GM11168 (cell line): ENCODE measurements around the gene RNF166.
"Not testable (repeated sequence)": the region's sequence is repeated elsewhere in the genome, so short reads cannot be mapped to it uniquely, and the experiment has no call there.

ENCODE experiments used
- in situ Hi-C: fragments of 300-500 bp; cut with MboI; formaldehyde crosslinking; loops from one replicate; pipeline ENCODE4 v1.12.0; 2022; ENCODE audit warnings: low sequenced_read_pairs; ENCODE audit not compliant: unreplicated experiment

RNF166 gene

DNA sequence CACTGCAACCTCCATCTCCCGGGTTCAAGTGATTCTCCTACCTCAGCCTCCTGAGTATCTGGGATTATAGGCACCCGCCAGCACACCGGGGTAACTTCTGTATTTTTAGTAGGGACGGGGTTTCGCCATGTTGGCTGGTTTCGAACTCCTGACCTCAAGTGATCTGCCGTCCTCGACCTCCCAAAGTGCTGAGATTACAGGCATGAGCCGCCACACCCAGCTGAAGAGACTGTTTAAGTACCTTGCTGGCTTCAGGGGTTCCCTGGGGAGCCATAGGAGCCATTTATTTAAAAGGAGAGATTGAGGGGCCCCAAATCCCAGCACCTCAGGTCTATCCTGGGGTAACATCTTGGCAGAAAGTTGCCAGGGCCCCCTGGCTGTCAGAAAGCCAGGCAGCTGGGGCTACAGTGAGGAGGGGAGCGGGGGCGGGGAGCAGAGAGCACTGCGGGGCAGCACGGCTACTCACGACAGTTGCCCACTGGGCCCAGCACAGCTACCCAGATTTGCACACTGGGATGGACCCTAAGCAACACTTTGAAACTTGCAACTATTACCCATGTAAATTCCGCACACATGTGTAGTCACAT lies 21.5 kb downstream of the RNF166 start:
- in situ Hi-C loops = no loop called here

DNA sequence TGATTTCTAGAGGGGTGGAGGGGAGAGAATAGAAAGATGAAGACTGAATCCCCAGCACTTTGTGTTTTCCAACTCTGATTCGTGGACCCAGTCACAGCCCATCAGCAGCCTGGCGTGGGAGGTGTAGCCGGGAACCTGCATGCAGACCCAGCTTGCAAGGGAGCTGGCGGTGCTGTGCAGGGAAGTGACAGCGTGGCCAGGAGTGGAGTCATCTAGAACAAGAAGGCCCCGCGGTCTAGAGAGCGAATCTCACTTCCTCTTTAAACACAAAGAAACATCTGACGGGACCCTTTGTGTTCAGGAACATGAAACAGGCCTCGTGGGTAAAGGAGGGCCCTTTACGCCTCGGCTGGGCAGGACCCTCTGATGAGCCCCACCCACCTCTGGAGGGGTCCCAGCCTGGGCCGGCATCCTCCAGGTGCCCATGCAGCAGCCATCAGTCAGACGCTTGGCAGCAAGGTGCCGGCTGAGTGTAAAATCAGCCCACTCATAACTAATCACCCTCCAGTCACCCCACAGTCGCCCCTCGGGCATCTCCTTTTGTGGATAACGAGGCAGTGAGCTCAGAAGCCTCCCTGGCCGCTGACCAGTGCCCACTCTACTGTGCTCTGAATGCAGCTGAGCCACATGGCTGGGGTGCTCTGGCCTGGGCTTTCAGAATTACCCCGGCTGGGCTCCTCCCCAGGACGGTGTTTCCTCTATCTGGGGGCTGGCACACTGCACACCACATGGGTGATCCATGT lies 24.3 kb downstream of the RNF166 start:
- in situ Hi-C loops = no loop called here

- in situ Hi-C loops = no loop called here
Measured at GRCh38 chr16:88681084-88681680, 25.0 kb downstream of the RNF166 start.

DNA sequence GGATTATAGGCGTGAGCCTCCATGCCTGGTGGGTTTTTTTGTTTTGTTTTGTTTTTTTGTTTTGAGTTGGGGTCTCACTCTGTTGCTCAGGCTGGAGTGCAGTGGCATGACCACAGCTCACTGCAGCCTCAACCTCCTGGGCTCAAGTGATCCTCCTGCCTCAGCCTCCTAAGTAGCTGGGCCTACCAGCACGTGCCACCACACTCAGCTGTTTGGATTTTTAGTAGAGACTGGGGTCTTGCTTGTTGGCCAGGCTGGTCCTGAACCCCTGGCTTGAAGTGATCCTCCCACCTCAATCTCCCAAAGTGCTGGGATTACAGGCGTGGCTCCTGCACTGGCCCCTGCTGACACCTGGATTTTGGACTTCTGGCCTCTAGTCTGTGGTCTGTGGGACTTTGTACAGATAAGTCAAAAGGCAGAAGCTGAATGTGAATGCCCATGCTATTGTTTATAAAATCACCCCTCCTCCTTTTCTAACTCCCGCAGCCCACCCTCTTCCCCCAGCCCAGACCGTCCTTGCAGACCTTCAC lies 25.6 kb downstream of the RNF166 start:
- in situ Hi-C loops = no loop called here

GRCh38 chr16:88678224-88678979 lies 27.8 kb downstream of the RNF166 start:
- in situ Hi-C loops = no loop called here

GRCh38 chr16:88677721-88678120 lies 28.5 kb downstream of the RNF166 start:
- in situ Hi-C loops = no loop called here

GRCh38 chr16:88676502-88677242 lies 29.5 kb downstream of the RNF166 start:
- in situ Hi-C loops = no loop called here

DNA sequence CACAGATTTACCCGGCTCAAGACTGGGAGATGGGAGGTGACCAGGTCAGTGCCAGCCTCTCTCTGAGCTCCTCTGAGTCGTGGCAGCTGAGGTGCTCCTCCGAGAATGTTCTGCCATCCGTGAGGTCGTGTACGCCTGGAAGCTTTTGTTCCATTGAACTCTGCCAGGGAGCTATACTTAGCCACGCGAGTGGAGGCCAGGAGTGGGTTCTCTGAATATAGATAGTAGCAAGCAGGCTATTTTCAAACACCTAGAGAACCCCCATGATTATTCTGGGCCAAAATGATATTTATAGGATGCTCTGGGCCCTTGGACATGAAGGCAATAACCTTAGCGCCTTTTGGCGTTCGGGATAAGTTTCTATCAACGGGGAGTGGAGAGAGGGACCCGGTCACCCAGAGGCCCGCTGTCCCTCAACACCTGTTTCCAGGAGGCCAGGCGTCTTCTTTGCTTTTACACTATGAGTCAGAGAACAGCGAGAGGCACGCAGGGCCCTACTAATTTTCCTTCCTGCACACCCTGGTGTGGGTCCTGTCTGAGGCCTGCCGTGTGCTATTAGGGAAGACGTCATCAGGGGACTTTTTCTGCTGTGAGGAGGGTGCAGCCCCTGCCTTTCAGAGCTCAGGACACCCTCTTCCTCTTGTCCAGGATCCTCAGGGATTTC lies 32.4 kb downstream of the RNF166 start:
- in situ Hi-C loops = no loop called here

DNA sequence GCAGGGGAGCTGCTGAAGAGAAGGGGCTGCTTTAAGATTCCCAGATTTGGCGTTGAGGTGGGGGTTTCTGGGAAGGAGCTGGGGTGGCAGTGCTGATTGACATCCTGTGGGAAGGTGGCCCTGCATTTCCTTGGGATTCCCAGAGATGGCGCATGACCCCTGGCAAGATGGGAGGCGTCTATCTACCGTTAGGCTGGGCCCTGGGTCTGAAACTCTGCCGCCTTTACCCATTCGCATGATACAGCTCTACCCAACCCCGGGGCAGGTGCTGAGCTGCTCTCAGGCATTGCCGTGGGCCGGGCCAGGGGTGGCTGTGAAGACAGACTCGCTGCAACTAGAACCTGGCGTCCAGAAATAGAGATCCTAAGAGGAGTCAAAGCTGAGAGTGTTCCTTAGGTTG lies 33.4 kb downstream of the RNF166 start:
- in situ Hi-C loops = no loop called here

DNA sequence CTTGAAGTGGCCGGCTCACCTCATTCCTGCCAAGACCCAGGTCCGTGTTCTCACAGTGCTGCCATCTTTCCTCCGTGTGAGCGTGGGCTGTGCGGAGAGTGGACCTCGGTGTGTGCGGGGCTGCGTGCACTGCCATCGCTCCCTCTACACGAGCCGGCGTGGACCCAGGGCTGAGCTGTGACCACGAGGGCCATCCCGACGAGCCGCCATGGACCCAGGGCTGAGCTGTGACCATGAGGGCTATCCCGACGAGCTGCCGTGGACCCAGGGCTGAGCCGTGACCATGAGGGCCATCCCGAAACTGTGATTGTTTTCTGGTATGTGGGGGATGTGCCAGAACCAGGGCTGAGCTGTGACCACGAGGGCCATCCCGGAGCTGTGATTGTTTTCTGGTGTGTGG lies 34.4 kb downstream of the RNF166 start:
- in situ Hi-C loops = no loop called here

- in situ Hi-C loops = no loop called here
Measured at GRCh38 chr16:88669980-88670379, 36.2 kb downstream of the RNF166 start.

DNA sequence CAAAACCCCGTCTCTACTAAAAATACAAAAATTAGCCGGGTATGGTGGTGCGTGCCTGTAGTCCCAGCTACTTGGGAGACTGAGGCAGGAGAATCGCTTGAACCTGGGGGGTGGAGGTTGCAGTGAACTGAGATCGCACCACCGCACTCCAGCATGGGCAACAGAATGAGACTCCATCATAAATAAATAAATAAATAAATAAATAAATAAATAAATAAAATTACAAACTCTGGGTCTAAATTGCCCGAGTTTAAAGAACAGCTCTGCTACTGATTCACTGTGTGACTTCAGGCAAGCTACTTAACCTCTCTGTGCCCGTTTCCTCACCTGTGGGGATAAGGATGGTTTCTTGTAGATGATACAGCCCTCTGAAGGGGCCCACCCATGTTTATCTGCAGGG lies 36.7 kb downstream of the RNF166 start:
- in situ Hi-C loops = not testable (repeated sequence)

GRCh38 chr16:88667461-88667860 lies 38.7 kb downstream of the RNF166 start:
- in situ Hi-C loops = no loop called here

GRCh38 chr16:88665570-88665969 lies 40.6 kb downstream of the RNF166 start:
- in situ Hi-C loops = no loop called here

DNA sequence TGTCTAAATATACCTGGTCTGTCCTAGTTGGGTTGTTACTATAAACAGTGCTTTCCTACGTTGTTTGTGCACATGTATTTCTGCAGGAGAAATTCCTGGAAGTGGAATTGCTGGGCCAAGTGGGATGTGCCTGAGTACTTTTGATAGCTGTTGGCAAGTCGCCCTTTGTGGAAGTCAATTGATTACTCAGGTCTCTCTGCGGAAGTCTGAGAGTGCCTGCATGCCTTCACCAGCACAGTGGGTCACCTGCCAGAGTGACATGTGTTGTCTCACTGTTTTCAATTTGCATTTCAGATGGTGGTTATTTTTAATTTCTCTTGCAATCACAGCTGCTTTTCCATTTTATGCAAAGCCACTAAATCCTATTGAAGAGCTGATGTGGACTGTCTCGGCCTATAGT lies 41.1 kb downstream of the RNF166 start:
- in situ Hi-C loops = no loop called here

GRCh38 chr16:88662843-88663606 lies 43.2 kb downstream of the RNF166 start, which contains the start of gene MVD:
TSS of gene MVD (minus strand) at chr16:88663091. CDS start at chr16:88663080, 11 bp downstream.
- in situ Hi-C loops = no loop called here

DNA sequence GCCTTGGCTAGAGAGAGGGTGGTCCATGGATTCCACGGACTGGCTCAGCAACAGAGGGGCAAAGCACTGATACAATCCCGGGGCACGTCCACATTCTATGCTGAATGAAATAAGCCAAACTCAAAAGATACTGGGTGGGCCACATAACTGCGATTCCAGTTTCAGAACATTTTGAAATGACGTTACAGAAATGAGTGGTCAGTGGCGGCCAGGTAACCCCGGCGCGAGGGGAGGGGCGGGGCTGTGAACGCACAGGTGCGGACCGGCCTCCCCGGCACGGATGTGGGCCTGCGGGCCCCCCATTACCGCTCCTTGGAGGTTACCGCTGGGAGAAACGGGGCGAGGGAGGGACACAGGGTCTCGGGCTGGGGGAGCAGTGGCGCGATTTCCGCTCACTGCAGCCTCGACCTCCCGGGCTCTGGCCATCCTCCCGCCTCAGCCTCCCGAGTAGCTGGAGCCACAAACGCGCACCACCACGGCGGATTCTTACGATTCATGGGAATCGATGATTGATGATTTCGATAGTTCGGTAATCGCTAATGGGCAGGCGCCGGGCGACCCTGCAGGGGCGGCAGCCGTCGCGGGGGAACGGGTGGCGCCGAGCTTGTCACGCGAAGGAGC lies 43.9 kb downstream of the RNF166 start:
- in situ Hi-C loops = no loop called here

DNA sequence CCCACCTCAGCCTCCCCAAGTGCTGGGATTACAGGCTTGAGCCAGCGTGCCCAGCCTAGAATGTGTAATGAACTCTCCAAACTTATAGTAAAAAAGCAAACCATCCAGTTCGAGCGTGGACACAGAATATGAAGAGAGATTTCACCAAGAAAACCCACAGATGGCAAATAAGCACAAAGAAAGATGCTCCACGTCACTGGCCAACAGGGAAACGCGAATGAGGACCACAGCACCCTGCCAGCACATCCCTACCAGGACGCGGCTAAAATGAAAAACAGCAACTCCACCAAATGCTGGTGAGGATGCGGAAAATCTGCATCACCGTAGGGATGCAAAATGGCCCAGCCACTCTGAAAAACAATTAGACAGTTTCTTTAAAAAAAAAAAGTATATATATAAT lies 44.7 kb downstream of the RNF166 start:
- in situ Hi-C loops = no loop called here
